Measurements from ENCODE around the gene ASCL3. TPM values are rescaled to one million over a fixed set of nuclear protein-coding genes. Genes with fewer than 3 reads are reported as not detected.

ASCL3 gene
- total RNA-seq, 4 donors from 2014 or later, result not detected

GRCh38 chr11:8911029-8911823, 31.6 kb downstream of the ASCL3 start, which contains the start of gene AKIP1:
Gene AKIP1, plus strand, starts transcription at chr11:8911189. Its CDS starts 261 bp downstream, at chr11:8911450.
- 0% methylated on average over 18 to 24 of the region's 68 CpGs for WGBS, 2 donors
- peaks cover 12 to 21% of the 10 kb centered on the region in 2 donors for H3K4me1 ChIP-seq
- TF ChIP-seq CTCF (IDR thresholded peaks at IDR 0.05) (peak in 1 of 6 experiments; percentile 4), POLR2A (IDR thresholded peaks at IDR 0.05) (peak in 1 of 2 donors; percentile 80)

DNA sequence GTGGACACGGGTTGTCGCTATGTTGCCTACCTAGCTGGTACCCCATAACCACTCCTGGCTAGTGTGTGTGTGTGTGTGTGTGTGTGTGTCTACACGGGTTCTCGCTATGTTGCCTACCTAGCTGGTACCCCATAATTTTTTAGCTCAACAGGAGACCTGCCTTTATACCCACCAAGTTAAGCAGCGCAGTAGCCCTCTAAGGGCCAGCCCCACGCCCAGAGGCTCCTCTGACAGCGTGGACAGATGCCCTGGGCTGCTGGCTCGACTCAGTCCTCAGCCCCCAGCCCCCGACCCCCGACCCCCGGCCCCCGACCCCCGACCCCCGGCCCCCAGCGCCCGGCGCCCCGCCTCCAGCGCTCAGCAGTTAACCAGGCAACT, 32.2 kb downstream of the ASCL3 start:
- H3K27me3 ChIP-seq, result no peaks in the 10 kb centered on the region
- no peak for DNase-seq
- H3K27ac ChIP-seq, result peak overlapping the region in 1 of 3 donors; percentile 30
- peak overlapping the region in 2 of 3 donors; percentile 52 to 81 for H3K4me3 ChIP-seq (replicated peaks in 1 of 3)
- TF ChIP-seq CTCF (IDR thresholded peaks at IDR 0.05), result no peak
- TF ChIP-seq POLR2A (IDR thresholded peaks at IDR 0.05), result no peak
- H3K9me3 ChIP-seq, result no peaks in the 10 kb centered on the region
- intact Hi-C loops (cut with DNase I), result no loop called here
- H3K4me1 ChIP-seq, result peaks cover 12 to 21% of the 10 kb centered on the region in 2 donors
- 0 to 7% methylated on average over 3 to 6 of the region's 19 CpGs for WGBS, 2 donors
- H3K36me3 ChIP-seq, result no peaks in the 10 kb centered on the region

More at GRCh38 chr11:8911029-8911823, 31.6 kb downstream of the ASCL3 start, which contains the start of gene AKIP1:
- no peaks in the 10 kb centered on the region for H3K27me3 ChIP-seq
- H3K4me3 ChIP-seq (replicated peaks in 1 of 3), result peak within 1 kb of the TSS; percentile 80 to 92 (median 81)
- DNase-seq, result peak; percentile 96
- H3K27ac ChIP-seq, result peak within 1 kb of the TSS; percentile 91 to 98 (median 95)
- H3K36me3 ChIP-seq, result no peaks in the 10 kb centered on the region
- intact Hi-C loops (cut with DNase I), result no loop called here
- H3K9me3 ChIP-seq, result no peaks in the 10 kb centered on the region

- Histone ChIP-seq H3K9me3 (no peaks in the 10 kb centered on the region), H3K36me3 (no peaks in the 10 kb centered on the region), H3K4me3 (replicated peaks in 1 of 3) (no peak overlapping the region), H3K27ac (no peak overlapping the region), H3K4me1 (peaks cover 4% of the 10 kb centered on the region in 2 donors), H3K27me3 (no peaks in the 10 kb centered on the region)
- intact Hi-C loops (cut with DNase I), result no loop called here
- DNase-seq, result no peak
- TF ChIP-seq POLR2A (IDR thresholded peaks at IDR 0.05) (no peak), CTCF (IDR thresholded peaks at IDR 0.05) (no peak)
Observed at GRCh38 chr11:8908099-8908498, 34.7 kb downstream of the ASCL3 start.

DNA sequence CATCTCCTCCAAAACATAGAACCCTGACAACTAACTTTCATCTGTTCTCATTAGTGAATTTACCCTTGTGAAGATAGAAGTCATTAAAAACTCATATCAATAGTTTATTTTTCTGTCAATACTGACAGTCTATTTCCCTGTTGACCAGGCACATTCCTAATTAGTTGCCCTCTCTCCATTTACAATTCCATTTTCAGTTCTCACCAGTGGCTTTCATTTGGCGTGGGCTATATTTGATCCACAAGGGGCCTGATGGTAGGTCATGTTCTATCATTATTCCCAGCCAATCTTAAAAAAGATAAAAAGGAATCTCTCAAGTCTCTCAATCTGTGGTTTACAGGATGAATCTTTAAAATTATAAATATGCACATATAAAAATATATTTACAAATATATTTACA, 35.7 kb downstream of the ASCL3 start:
- intact Hi-C loops (cut with DNase I), result no loop called here
- DNase-seq, result no peak
- H3K36me3 ChIP-seq, result no peaks in the 10 kb centered on the region
- H3K4me1 ChIP-seq, result peaks cover under 1 to 4% of the 10 kb centered on the region in 2 donors
- H3K9me3 ChIP-seq, result no peaks in the 10 kb centered on the region
- TF ChIP-seq POLR2A (IDR thresholded peaks at IDR 0.05) (no peak), CTCF (IDR thresholded peaks at IDR 0.05) (no peak)
- no peak overlapping the region for H3K4me3 ChIP-seq (replicated peaks in 1 of 3)
- WGBS, 2 donors, result 84 to 88% methylated on average over 1 of the region's 1 CpG
- no peak overlapping the region for H3K27ac ChIP-seq
- H3K27me3 ChIP-seq, result no peaks in the 10 kb centered on the region

- Histone ChIP-seq H3K27me3 (no peaks in the 10 kb centered on the region), H3K9me3 (no peaks in the 10 kb centered on the region), H3K4me1 (peaks cover 0 to 4% of the 10 kb centered on the region in 2 donors), H3K4me3 (replicated peaks in 1 of 3) (no peak overlapping the region), H3K27ac (no peak overlapping the region), H3K36me3 (no peaks in the 10 kb centered on the region)
- TF ChIP-seq CTCF (IDR thresholded peaks at IDR 0.05) (no peak), POLR2A (IDR thresholded peaks at IDR 0.05) (no peak)
- no peak for DNase-seq
- WGBS, 2 donors, result 76 to 85% methylated on average over 5 of the region's 5 CpGs
- intact Hi-C loops (cut with DNase I), result no loop called here
Observed at GRCh38 chr11:8905528-8906165, 37.2 kb downstream of the ASCL3 start.

Data from thyroid gland (tissue), 4 donors.